Keratinocyte (primary cell): ENCODE measurements around the gene GNLY.

Experiments
- EZH2 ChIP-seq: IDR thresholded peaks from one replicate; pipeline ENCODE4 v1.6.1; 2012; ENCODE audit warnings: inconsistent platforms, mild to moderate bottlenecking, low read length, moderate library complexity
- TF ChIP-seq, protein P1 (sequence below), 3 experiments: IDR thresholded peaks in 1 of 3; conservative IDR thresholded peaks in 1 of 3; optimal IDR thresholded peaks in 1 of 3; 2 replicates in 2 of 3; 3 replicates in 1 of 3; pipeline versions ENCODE3 to v1.5.1; 2011; ENCODE audit warnings: low read length in 3 of 3, mild to moderate bottlenecking in 3 of 3, moderate library complexity in 2 of 3, control low read depth in 1 of 3, inconsistent platforms in 1 of 3; ENCODE audit not compliant: insufficient read depth in 2 of 3; ENCODE audit errors: extremely low read depth in 1 of 3

DNA sequence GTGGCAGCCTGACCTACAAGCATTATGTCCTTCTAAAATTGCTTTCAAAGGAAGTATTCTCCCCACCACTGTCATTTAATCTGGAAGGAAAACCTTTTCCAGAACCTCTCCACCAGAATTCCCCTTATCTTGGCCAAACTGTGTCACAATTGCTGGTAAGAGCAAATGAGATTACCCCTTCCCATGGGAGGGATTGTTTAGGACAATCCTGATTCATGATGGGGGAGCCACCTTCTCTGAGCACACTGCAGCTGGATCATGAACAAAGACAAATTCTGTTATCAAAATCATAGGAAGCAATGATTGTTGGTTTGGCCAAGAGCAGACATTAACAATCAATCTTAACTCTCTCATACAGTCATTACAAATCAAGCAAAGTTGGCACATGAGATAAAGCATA, 41.5 kb downstream of the GNLY start:
- no peak for TF ChIP-seq EZH2
- TF ChIP-seq, protein P1, sequence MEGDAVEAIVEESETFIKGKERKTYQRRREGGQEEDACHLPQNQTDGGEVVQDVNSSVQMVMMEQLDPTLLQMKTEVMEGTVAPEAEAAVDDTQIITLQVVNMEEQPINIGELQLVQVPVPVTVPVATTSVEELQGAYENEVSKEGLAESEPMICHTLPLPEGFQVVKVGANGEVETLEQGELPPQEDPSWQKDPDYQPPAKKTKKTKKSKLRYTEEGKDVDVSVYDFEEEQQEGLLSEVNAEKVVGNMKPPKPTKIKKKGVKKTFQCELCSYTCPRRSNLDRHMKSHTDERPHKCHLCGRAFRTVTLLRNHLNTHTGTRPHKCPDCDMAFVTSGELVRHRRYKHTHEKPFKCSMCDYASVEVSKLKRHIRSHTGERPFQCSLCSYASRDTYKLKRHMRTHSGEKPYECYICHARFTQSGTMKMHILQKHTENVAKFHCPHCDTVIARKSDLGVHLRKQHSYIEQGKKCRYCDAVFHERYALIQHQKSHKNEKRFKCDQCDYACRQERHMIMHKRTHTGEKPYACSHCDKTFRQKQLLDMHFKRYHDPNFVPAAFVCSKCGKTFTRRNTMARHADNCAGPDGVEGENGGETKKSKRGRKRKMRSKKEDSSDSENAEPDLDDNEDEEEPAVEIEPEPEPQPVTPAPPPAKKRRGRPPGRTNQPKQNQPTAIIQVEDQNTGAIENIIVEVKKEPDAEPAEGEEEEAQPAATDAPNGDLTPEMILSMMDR (optimal IDR thresholded peaks at IDR 0.05 in 1 of 3, IDR thresholded peaks at IDR 0.05 in 1 of 3, conservative IDR thresholded peaks at IDR 0.05 in 1 of 3; ENCODE audit: extremely low read depth in 1 of 3, insufficient read depth in 2 of 3, low read length in 3 of 3), result no peak
